Tibial nerve (tissue), 4 donors: ENCODE measurements around the gene CLMN. TPM values are rescaled to one million over a fixed set of nuclear protein-coding genes. Genes with fewer than 3 reads are reported as not detected.
A peak's percentile ranks its signal among the peaks of the same experiment; 100 is the strongest.

Source experiments
- DNase-seq, 2 donors: peaks; one replicate each; pipeline ENCODE4 v3.0.0-alpha.2; 2019; ENCODE audit warnings: low spot score in 2 of 2
- H3K27ac ChIP-seq, 4 donors: fragments of 200-600 bp; sonication (generic) in 3 of 4; one replicate each; pipeline ENCODE4 v1.5.1; 2017 to 2019; ENCODE audit warnings: mild to moderate bottlenecking in 1 of 4
- H3K27me3 ChIP-seq, 2 donors: fragments of 200-600 bp; sonication (generic) in 1 of 2; one replicate each; pipeline versions ENCODE4 v1.5.1 to v1.6.0; 2017 to 2019
- H3K36me3 ChIP-seq, 3 donors: fragments of 200-600 bp; sonication (generic); one replicate each; pipeline ENCODE4 v1.5.1; 2018 to 2019
- H3K4me1 ChIP-seq, 4 donors: fragments of 200-600 bp; sonication (generic) in 3 of 4; one replicate each; pipeline ENCODE4 v1.5.1; 2017 to 2019
- H3K4me3 ChIP-seq, 4 donors: fragments of 200-600 bp; sonication (generic) in 3 of 4; one replicate each; pipeline ENCODE4 v1.5.1; 2017 to 2019; ENCODE audit warnings: mild to moderate bottlenecking in 1 of 4, moderate library complexity in 1 of 4
- H3K9me3 ChIP-seq, 4 donors: fragments of 200-600 bp; sonication (generic) in 3 of 4; one replicate each; pipeline ENCODE4 v1.5.1; 2017 to 2019
- CTCF ChIP-seq, 5 experiments: fragments of 200-600 bp in 3 of 5; fragments of 450-650 bp in 2 of 5; sonication (generic) in 3 of 5; IDR thresholded peaks; one replicate each; pipeline ENCODE4 v1.5.1; 2016 to 2019; ENCODE audit warnings: antibody characterized with exemption in 5 of 5, mild to moderate bottlenecking in 3 of 5, moderate library complexity in 2 of 5
- EP300 ChIP-seq, 2 donors: sonication (generic); formaldehyde crosslinking; IDR thresholded peaks; one replicate each; pipeline ENCODE4 v1.6.1; 2017; ENCODE audit warnings: antibody characterized with exemption in 2 of 2, mild to moderate bottlenecking in 1 of 2
- POLR2A ChIP-seq, 2 donors: fragments of 450-650 bp; IDR thresholded peaks; one replicate each; pipeline ENCODE4 v1.6.1; 2017; ENCODE audit warnings: antibody characterized with exemption in 2 of 2, mild to moderate bottlenecking in 2 of 2, moderate library complexity in 2 of 2
- WGBS, 2 donors: methylation state at CpG; one replicate each; pipeline ENCODE4 v1.1.5; 2018; 5-methylcytosine and 5-hydroxymethylcytosine counted together
- total RNA-seq, 4 donors: library from RNA; depleted of rRNA; stranded (reverse); fragments of >200 nt; gene quantifications; one replicate each; pipeline ENCODE4 v1.1.0, GENCODE V29; 2016

CLMN gene
- total RNA-seq, 4 donors from 2014 or later = 31.2 to 49.8 (median 40.9) TPM

- H3K9me3 ChIP-seq = no peaks in the 10 kb centered on the region
- peaks cover 2 to 80% (median 53%) of the 10 kb centered on the region in 4 donors for H3K4me1 ChIP-seq
- no peaks in the 10 kb centered on the region for H3K27me3 ChIP-seq
- no peaks in the 10 kb centered on the region for H3K36me3 ChIP-seq
- no peak for TF ChIP-seq POLR2A (IDR thresholded peaks at IDR 0.05)
- TF ChIP-seq CTCF (IDR thresholded peaks at IDR 0.05) = no peak
- no peak for TF ChIP-seq EP300 (IDR thresholded peaks at IDR 0.05)
- WGBS, 2 donors = 48 to 56% methylated on average over 9 to 12 of the region's 12 CpGs
- H3K4me3 ChIP-seq = no peak overlapping the region
- no peak for DNase-seq
- H3K27ac ChIP-seq = peak overlapping the region in 2 of 4 donors; percentile 44 to 74
Measured at GRCh38 chr14:95236221-95236620, 83.5 kb downstream of the CLMN start.

- no peak for DNase-seq
- Histone ChIP-seq H3K27me3 (no peaks in the 10 kb centered on the region), H3K27ac (peak overlapping the region in 2 of 4 donors; percentile 44 to 74), H3K4me1 (peaks cover 2 to 81% (median 53%) of the 10 kb centered on the region in 4 donors), H3K9me3 (no peaks in the 10 kb centered on the region), H3K36me3 (no peaks in the 10 kb centered on the region), H3K4me3 (no peak overlapping the region)
- WGBS, 2 donors = 91 to 93% methylated on average over 14 of the region's 14 CpGs
- TF ChIP-seq POLR2A (IDR thresholded peaks at IDR 0.05) = no peak
- no peak for TF ChIP-seq CTCF (IDR thresholded peaks at IDR 0.05)
- TF ChIP-seq EP300 (IDR thresholded peaks at IDR 0.05) = no peak
Measured at GRCh38 chr14:95235767-95236166, 83.9 kb downstream of the CLMN start.

- H3K27ac ChIP-seq = peak overlapping the region in 2 of 4 donors; percentile 44 to 74
- no peaks in the 10 kb centered on the region for H3K36me3 ChIP-seq
- H3K4me3 ChIP-seq = no peak overlapping the region
- no peaks in the 10 kb centered on the region for H3K27me3 ChIP-seq
- DNase-seq = no peak
- 74 to 85% methylated on average over 4 of the region's 4 CpGs for WGBS, 2 donors
- H3K9me3 ChIP-seq = no peaks in the 10 kb centered on the region
- TF ChIP-seq EP300 (IDR thresholded peaks at IDR 0.05) = no peak
- no peak for TF ChIP-seq POLR2A (IDR thresholded peaks at IDR 0.05)
- TF ChIP-seq CTCF (IDR thresholded peaks at IDR 0.05) = no peak
- H3K4me1 ChIP-seq = peaks cover 2 to 85% (median 53%) of the 10 kb centered on the region in 4 donors
Measured at GRCh38 chr14:95235351-95235750, 84.4 kb downstream of the CLMN start.

GRCh38 chr14:95234426-95234825 is 85.3 kb downstream of the CLMN start:
- 45 to 59% methylated on average over 8 of the region's 8 CpGs for WGBS, 2 donors
- H3K9me3 ChIP-seq = no peaks in the 10 kb centered on the region
- H3K4me3 ChIP-seq = no peak overlapping the region
- H3K4me1 ChIP-seq = peaks cover 2 to 89% (median 53%) of the 10 kb centered on the region in 4 donors
- no peaks in the 10 kb centered on the region for H3K36me3 ChIP-seq
- TF ChIP-seq EP300 (IDR thresholded peaks at IDR 0.05) (no peak), CTCF (IDR thresholded peaks at IDR 0.05) (no peak), POLR2A (IDR thresholded peaks at IDR 0.05) (no peak)
- peak overlapping the region in 2 of 4 donors; percentile 64 to 74 for H3K27ac ChIP-seq
- no peaks in the 10 kb centered on the region for H3K27me3 ChIP-seq
- DNase-seq = no peak

- TF ChIP-seq EP300 (IDR thresholded peaks at IDR 0.05) (peak in 1 of 2 donors; percentile 76), CTCF (IDR thresholded peaks at IDR 0.05) (no peak)
- H3K27ac ChIP-seq = peak overlapping the region in 2 of 4 donors; percentile 64 to 74
- peak; percentile 63 to 76 for DNase-seq
Measured at GRCh38 chr14:95233702-95234241, 85.9 kb downstream of the CLMN start.

More at GRCh38 chr14:95233702-95234241, 85.9 kb downstream of the CLMN start:
- no peaks in the 10 kb centered on the region for H3K9me3 ChIP-seq
- H3K36me3 ChIP-seq = no peaks in the 10 kb centered on the region
- H3K4me3 ChIP-seq = no peak overlapping the region
- peaks cover 2 to 92% (median 52%) of the 10 kb centered on the region in 4 donors for H3K4me1 ChIP-seq
- no peaks in the 10 kb centered on the region for H3K27me3 ChIP-seq
- WGBS, 2 donors = 75 to 84% methylated on average over 9 of the region's 9 CpGs
